HG03520 (cell line): Measurements from ENCODE around the gene MACC1.

ENCODE experiments used
- ATAC-seq: cut with Tn5 transposase; IDR thresholded peaks from one replicate; pipeline ENCODE4 v1.9.1; 2021; ENCODE audit warnings: mild to moderate bottlenecking, moderate library complexity; ENCODE audit not compliant: unreplicated experiment

The MACC1 gene

DNA sequence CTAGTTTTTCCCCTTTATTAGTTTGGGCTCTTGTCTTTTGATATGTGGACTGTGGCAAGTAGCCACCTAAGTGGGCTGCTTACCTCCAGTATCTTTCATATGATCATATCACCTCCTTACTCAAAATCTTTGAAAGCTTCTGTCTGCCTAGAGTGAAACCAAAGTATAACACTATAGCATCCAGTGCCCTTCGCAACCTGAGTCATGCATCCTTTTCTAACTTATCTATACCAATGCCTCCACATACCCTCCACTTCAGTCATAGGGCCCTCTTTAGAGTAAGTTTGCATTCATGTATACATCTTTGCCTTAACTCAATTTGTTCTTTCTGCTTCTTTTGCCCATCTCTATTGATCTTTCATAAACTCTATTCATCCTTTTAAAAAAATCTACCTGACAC, 15.7 kb upstream of the MACC1 start:
- ATAC-seq = no peak

DNA sequence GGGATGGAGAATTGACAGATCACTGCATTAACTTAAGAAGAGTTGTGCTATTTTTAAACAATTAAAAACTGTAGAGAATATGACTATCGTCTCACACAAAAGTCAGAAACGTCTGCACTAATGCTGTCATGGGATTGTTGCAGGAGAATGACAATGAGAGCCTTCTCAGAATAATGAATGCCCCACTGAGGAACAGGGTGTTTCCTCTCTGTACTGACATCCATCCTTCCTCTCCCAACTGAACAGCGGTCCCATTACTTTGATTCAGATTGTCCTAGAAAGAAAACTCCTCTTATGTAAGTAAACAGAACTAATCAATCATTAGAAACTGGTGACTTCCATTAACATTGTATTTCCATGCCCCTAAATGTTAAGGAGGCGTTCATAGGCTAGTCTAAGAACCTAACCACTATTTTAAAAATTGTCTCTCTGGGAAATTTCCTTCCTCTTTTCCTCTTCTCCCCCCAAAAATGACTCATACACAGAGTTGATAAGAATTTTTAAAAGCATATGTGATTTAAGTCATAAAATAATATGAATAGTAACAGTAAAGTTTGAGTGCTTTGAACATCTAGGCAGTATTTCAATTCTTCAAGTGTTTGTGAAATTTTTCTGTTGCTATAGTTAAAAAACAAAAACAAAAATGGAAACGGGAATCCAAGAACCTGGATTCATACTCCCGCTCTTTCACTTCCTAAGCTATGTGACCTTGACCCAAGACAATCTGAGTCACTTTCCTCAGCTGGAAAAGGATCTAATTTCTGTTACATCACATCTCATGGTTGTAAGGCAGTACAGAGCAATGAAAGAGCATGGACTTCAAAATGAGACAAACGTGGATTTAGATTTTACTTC, 12.7 kb upstream of the MACC1 start:
- ATAC-seq = no peak

DNA sequence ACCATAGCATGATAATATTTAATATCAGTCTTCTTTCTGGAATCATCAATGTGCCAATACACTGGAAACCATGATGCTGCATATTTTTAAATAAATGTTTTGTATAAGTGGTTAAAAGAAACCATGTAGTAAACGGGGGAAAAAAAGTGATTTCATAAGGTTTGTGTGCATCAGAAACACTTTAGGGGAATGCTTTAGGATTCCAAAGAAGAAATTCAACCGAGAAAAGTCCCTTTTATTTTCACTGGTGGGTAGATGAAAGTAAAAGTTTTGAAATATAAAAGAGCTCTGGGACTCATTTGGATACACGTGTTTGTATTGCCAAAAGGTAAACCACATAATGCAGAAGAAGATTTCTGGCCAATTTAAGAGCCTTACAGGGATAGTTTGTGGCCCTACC, 11.9 kb upstream of the MACC1 start:
- ATAC-seq = no peak

DNA sequence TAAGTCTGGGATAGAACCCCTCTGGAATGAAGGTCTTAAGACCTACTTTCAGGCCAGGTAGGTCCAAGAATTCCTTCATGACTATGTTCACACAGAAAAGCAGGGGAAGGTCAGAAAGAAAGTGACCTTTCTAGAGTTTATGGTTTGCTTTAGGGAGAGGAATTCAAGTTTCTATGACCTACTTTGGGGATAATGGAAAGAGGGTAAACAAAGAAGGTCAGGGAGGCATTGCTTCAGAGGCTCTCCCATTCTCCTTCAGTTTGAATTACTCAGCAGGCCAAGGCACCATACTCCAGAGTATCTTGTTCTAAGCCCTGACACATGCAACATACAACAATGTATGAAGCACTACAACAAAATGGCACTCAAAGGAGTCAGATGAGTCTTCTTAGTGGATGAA, 11.5 kb upstream of the MACC1 start:
- no peak for ATAC-seq

DNA sequence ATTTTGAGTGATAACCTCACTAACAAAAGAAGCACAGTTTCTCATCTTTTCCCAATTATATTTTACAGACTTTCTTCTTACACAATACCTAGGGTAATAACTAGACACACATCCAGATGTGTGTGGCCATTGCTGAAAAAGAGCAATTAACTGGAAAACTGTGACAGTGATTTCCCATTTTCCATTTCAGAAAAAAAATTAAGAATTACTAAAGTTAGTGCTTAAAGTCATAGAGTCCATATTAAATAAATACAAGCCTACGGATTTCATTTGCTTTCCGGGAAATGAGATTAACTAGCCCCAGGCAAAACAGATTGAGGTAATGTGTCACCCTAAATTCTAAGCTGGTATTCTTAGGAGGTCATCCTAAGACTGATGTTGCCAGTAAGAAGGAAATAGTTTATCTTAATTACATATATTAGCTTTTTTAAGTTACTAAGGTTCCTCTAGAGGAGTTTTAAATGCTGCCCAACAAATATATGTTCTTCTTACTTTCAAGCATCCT, 10.2 kb upstream of the MACC1 start:
- ATAC-seq = no peak

DNA sequence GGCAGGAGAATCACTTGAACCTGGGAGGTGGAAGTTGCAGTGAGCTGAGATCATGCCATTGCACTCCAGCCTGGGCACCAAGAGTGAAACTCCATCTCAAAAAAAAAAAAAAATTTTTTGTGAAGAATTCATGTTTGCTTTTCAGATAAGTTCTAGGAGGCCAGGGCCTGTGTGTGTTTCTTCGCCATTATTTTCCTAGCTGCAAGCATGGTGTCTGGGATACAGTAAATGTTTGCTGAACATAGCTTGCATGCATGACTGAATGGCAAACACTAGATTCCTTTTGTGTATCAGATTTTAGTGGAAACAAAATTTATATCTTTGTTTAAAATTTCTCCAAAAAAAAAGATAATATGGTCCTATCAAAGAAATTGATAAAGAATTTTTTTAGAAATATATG, 9.7 kb upstream of the MACC1 start:
- no peak for ATAC-seq

DNA sequence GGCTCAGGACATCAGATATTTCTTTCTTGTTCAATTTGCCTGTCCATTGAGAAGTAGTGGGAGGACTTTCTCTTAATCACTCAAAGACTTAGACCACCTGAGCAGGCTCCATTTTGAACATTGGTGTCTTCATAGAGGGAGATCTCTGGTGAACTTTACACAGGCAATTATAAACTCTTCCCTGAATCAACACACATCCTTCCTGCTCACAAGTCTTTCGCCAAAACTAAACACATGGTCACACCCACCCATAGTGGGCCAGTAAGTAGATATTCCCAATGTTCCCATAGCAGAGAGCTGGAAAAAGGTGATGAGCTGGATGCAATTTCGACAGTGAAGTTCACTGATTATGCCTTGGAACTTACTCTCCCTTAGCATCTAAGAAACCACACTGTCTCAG, 8.2 kb upstream of the MACC1 start:
- ATAC-seq = no peak

DNA sequence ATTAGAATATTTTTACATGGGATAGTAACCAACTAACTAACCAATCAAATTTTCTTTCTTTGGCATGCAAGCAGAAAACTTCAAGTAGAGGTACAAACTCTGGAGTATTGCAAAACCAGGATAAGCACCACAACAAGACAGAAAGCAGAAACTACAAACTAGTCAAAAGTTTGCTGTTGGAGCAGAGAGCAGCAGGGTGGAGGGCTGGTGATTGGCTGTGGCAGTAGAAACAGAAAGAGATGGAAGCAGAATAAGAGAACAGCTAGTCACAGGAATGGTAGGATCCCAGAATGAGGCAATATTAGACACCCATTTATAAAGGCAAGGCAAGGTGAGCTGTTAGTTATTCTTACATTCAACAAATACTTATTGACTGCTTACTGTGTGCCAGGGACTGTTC, 6.8 kb upstream of the MACC1 start:
- ATAC-seq = no peak

DNA sequence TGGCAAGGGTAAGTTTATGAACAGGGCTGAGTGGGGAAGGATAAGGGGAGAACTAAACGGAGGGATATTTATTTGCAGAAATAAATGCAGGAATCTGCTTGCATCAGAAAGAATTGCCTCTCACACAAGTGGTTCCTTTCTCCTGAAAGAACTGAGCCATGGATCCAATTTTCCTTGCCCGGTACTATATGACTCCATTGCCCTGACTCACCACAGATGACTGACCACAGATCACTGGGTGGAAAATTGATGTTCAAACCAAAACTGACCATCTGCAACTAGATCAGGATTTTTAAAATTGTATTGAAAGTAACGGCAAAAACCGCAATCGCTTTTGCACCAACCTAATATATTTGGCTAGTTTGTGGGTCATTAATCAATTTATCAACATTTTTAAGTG, 6.2 kb upstream of the MACC1 start:
- no peak for ATAC-seq

DNA sequence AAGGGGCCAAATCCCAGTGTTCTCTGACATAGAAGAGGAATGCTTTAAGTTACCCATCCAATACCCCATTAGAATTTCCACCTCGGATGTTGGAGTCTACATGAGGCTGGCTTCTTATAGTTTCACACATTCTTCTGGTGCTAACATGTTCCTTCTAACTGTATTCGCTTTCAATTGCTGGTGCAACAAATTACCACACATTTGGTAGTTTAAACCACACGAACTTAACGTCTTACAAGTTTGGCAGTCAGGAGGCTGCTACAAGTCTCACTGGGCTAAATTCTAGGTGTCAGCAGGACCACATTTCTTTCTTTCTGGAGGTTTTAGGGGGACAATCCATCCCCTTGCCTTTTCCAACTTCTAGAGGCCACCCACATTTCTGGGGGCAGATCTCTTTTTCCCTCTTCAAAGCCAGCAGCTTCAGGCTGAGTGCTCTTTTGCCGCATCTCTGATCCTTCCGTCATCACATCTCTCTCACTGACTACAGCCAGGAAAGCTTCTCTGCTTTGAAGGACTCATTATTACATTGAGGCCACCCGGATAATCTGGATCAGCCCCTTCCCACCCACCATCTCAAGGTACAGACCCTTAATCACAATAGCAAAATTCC, 5.1 kb upstream of the MACC1 start:
- no peak for ATAC-seq

DNA sequence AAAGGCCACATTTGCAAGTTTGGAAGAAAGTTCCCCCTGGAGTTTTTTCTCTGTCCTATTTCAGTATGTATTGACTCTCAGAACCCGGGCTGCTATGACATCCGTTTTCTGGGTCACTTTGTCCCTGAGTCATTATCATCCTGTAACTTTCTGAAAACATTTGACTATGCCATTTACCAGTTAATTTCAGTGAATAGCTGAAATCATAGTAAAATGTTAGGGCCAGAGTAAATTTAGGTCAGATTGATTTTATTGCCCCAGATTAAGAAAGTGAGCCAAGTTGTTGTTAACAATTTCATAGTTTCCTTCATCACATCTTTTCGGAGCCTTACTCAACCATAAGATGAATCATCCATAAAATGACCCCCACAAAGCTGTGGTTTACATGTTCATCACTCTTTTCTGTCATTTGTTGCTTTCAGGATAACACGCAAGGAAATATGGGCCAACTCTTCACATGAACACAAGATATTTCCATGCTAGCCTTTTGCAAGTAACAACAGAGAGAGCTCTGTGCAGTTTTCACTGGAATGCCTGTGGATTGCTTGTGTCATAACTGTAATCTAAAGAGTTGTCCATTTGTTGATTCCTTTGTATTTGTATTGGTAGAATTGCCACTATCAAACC, 3.9 kb upstream of the MACC1 start:
- ATAC-seq = peak; percentile 16

DNA sequence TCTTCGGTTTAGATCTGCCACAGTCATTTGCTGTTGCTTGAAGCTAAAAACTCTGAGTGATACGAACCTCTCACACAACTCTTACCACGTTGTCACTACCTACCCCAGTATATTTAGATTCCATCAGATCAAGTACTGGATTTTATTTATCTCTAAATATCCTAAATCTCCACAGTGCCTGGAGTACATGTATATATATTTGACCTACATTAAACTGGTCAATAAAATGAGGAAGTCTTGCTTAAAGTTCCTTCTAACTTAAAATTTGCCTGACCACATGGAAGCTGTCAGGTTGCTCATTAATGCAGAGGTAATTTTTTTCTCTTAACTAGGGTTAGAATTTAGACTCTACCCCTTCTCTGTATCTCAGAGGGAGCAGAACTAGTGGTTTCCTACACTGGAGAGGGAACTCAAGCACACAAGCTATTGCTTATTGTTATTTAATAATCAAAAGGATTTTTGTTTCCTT, 3.1 kb upstream of the MACC1 start:
- peak; percentile 9 for ATAC-seq

DNA sequence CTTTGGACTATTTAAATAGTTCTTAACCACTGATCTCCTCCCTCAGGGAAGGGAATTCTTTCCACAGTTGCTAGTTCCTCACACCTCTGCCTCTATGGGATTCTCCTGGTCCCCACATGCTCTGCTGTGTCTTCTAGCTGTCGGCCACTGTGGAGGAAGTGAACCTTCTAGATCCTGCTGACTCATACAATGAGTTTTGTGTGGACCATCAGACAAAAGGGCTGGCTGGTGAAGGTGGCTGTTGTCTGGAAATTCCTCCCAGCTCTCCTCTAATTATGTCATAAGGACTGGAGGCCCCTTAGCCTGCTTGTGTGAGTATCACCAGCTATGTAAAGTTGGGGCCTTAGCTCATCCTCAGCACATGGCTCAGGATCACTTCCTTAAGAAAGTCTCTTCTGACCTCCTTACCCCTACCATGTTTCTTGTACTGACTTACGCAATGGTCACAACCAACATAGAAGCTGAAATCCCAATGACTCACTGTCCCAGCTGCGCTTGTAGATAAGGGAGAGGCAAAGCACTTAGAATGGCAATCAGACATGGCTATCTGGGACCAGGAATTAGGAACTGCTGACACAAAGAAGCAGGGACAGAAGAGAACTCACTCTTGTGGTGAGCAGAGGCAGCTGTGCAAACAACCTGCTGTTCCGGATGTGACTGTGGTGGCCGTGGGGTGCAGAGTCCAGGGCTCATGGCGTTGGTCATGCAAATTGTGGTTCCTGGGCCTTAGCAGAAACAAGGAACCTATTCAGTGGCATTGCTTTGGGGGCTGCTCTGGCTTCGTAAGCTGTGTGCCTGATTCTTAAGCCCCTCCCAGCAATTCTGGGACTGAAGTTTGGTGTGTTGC, 2.5 kb upstream of the MACC1 start:
- ATAC-seq = peak; percentile 72

DNA sequence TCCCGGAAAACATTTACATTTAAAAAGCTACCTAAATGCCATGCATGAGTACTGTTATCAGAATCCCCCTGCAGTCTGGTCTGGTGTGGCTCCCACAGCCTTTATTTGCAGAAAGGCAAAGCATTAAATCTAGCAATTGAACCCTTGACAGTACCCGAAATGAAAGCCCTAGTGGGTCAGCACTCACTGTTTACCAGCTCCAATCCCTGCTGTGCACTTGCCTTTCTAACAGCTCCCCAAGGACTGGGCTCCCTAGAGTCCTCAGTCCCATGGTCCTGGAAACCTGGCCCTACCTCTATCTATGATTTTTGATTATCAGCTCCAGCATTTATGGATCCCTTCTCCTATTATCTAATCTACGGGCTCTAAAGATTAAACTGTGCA, 1.9 kb upstream of the MACC1 start:
- ATAC-seq = no peak

DNA sequence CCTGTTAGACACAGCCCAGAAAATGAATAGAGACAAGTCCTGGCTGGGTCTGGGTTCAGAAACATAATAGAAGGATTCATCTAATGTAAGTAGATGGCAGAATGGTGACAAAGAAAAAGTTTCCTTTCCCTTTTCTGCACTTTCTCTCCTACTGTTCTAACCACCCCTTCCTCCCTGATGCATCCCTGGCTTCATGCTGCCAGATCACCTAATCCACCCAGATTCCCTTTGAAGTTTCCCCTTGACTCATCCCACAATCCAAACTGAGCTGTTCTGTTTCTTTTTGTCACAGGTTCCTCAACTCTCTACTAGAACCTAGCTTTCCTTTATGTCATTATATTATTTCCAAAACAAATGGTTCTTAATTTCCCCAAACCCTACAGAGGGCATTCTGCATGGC, 1.1 kb upstream of the MACC1 start:
- no peak for ATAC-seq

DNA sequence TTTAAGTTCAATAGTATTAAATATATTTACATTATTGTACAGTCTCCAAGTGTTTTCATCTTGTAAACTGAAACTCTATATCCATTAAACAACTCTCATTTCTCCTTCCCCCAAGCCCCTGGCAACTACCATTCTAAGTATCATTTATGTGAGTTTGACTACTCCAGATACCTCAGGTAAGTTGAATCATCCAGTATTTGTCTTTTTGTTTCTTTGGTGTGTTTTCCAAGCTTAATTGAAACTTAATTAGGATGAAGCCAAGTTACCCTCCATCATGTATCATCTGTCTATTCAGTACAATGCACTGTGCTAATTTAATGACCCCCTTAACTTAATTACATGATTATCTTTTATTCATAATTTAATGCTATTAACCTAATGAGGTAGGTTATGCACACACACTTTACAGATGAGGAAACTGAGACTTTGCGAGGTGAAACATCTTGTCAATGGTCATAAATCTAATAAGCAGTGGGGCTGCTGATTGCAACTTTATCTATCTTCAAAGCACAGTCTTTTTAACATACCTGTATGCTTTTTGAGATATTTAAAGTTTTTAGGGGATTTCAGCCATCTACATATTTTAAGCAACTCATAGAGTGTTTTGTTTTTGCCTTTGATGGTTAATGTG, 663 bp downstream of the MACC1 start:
- ATAC-seq = no peak

DNA sequence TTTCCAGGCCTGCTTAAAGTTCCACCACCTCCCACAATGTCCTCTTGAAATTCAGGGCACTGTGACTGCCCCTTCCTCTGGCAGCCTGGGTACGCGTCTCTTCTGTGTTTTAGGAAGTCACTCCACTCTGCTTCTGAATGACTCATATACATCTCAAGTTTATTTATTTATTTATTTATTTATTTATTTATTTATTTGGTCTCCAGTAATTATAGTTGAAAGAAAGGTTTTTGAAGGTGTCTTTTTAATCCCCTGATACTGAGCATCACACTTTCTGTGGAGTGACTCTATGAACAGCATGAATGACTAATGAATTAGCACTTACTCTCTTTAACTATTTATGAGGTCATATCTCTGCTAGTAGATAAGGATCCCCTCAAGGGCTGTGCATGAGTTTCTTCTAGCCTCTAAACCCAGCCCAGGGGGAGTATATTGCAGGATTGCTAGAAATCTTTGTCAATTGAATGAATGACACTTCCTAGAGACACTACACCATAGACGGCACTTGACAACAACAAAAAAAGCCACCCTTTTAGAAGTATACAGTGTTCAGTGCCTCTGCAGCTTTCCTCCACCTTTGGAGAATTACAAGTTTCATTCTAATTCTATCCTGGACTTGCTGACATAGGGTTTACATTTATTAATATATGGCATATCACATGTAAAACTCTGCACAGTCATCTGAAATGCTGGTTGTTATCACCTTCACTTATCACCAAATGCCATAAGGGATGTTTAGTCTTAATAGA, 2.1 kb downstream of the MACC1 start:
- ATAC-seq = no peak

DNA sequence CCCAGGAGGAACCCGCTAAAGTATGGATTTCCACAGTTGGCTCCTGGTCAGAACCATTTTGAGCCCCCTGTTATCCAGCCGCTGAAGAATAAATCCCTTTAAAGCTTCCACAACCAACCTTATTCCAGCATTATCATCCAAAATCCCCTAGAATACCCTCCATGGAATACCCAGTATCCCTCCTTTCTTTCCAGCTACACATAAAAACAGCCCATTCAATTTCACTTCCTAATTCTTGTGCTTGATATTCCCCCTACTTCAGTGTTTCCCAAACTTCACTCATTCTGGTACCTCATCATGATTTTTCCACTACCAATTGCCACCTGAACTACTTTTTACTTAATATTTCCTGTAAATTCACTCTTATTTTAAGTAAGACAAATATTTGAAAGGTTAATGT, 3.1 kb downstream of the MACC1 start:
- ATAC-seq = no peak

DNA sequence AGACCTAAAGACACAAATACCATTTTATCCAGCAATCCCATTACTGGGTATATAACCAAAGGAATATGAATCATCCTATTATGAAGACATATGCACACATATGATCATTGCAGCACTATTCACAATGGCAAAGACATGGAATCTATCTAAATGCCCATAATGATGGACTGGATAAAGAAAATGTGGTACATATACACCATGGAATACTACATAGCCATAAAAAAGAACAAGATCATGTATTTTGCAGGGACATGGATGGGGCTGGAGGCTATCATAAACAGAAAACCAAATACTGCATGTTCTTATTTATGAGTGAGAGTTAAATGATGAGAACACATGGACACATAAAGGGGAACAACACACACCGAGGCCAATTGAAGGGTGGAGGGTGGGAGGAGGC, 3.8 kb downstream of the MACC1 start:
- ATAC-seq = no peak

DNA sequence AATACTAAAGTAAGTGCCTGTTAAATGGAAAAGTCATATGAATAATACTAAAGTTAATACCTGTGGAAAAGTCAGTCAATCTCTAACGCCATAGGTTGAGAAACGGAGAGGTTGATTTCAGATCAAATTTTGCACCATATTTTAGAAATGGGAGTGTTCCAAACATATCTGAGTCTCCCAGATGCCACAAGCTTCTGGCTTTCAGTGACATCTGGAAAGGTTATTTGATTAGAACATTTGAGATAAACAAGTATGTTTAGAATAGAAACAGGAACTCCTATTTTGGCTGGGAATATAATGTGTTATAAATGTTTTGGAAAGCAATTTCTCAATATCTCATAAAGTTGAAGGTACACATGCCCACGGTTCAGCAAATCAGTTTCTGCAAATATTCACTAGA, 5.8 kb downstream of the MACC1 start:
- ATAC-seq = no peak
